IPS-20b (cell line): ENCODE data around the gene PNMA6F.
"Not testable (repeated sequence)": the region's sequence is repeated elsewhere in the genome, so short reads cannot be mapped to it uniquely, and the experiment has no call there.

ENCODE experiments used
- H3K27ac ChIP-seq: one replicate; pipeline ENCODE4 v1.5.1; 2013; ENCODE audit warnings: low read length
- H3K27me3 ChIP-seq: 2 replicates; pipeline ENCODE4 v1.6.1; 2013; ENCODE audit warnings: mild to moderate bottlenecking, low read length, inconsistent platforms; ENCODE audit not compliant: insufficient read depth
- H3K36me3 ChIP-seq: 2 replicates; pipeline ENCODE4 v1.6.1; 2013; ENCODE audit warnings: low read depth, mild to moderate bottlenecking, inconsistent platforms, low read length, moderate library complexity; ENCODE audit not compliant: insufficient read depth
- H3K4me1 ChIP-seq: 2 replicates; pipeline ENCODE4 v1.6.1; 2013; ENCODE audit warnings: mild to moderate bottlenecking, control low read depth, inconsistent platforms, low read length, moderate library complexity; ENCODE audit not compliant: insufficient read depth
- H3K4me3 ChIP-seq: 2 replicates; pipeline ENCODE4 v1.5.1; 2013; ENCODE audit warnings: mild to moderate bottlenecking, low read length, inconsistent platforms
- H3K9ac ChIP-seq: 2 replicates; pipeline ENCODE4 v1.6.1; 2013; ENCODE audit warnings: low read depth, mild to moderate bottlenecking, inconsistent platforms, low read length, moderate library complexity
- H3K9me3 ChIP-seq: 2 replicates; pipeline ENCODE4 v1.6.1; 2013; ENCODE audit warnings: mild to moderate bottlenecking, low read depth, low read length, inconsistent platforms; ENCODE audit not compliant: insufficient read depth

PNMA6F gene

DNA sequence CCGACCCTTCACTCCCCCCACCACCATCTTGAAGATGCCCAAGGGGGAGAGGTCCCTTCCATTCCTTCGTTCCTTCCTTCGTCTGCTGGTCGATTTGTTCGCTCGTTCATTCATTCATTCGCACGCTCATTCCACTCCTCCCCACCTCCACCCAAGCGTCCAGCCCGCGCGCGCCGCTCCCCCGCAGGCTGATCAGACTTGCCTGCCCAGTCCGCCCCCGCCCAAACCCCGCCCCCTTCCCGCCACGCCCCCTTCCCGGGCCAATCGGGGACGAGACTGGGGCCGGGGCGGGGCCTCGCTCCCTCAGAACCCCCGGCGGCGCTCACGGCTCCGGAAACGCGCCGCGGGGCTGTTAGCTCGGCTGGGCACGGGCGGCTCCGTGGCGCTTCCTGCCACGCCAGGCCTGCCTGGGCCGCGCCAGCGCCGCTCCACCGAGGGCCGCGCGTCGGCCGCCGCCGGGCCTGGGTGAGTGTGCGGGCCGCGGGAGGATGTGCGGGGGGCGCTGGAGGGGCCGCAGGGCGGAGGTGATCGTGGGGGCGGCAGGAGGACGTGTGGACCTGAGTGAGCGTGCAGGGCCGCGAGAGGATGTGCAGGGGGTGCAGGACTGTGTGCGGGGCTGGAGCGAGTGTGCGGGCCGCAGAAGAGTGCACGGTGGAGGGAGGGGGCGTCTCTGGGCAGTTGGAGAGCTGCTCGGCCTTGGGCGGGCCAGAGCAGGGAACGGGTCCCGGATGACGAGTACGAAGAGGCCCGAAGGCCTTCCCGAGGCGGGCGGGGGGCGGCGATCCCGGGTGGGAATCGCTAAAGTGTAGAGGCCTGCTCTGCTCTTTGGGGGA is 12.5 kb upstream of the PNMA6F start, which contains the start of gene ZNF275:
ZNF275 (plus strand) TSS at position 333 of the 833 bp plus-strand sequence. CDS start 2,527 bp downstream, outside the sequence.
- Histone ChIP-seq H3K36me3 (peaks cover 20% of the 10 kb centered on the region), H3K9me3 (no peaks in the 10 kb centered on the region), H3K27me3 (no peaks in the 10 kb centered on the region), H3K4me3 (peak within 1 kb of the TSS; percentile 73), H3K4me1 (peaks cover 6% of the 10 kb centered on the region; the same call in 1 of the 2 replicates), H3K9ac (peak within 1 kb of the TSS; percentile 64; the same call in 1 of the 2 replicates), H3K27ac (no peak within 1 kb of the TSS)

DNA sequence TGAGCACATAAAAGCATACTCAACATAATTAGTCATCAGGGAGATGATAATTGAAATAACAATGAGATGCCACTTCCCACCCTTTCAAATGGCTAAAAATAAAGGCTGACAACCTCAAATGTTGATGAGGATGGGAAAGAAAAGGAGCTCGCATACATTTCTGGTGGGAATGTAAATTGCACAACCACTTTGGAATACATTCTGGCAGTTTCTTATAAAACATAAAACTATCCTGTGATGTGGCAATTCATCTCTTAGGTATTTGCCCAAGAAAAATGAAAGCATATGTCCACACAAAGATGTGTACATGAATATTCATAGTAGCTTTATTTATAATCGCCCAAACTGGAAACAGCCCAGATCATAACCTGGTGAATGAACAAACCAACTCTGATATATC is 11.7 kb upstream of the PNMA6F start:
- H3K4me3 ChIP-seq = peak overlapping the region; percentile 73
- H3K36me3 ChIP-seq = peaks cover 18% of the 10 kb centered on the region
- peaks cover 6% of the 10 kb centered on the region; the same call in 1 of the 2 replicates for H3K4me1 ChIP-seq
- no peaks in the 10 kb centered on the region for H3K27me3 ChIP-seq
- no peak overlapping the region for H3K27ac ChIP-seq
- no peaks in the 10 kb centered on the region for H3K9me3 ChIP-seq
- H3K9ac ChIP-seq = no peak overlapping the region

DNA sequence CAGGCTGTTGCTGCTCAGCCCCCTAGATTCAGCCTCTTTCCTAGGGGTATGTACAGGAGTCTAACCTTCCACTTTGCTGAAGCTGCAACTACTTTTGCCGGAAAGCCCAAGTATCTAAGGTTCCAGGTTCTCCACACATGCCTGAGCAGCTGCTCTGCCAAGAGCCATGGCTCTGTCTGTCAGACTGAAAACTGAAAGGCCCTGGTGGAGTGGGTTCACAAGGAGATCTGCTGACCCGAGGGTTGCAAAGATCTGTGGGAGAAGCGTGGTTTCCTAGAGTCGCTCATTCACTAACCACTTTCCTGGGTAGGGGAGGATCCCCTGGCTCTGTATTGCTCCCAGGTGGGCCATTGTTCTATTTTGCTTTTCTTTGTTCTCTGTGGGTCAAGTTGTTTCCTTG is 6.0 kb upstream of the PNMA6F start:
- no peaks in the 10 kb centered on the region for H3K4me1 ChIP-seq
- no peaks in the 10 kb centered on the region for H3K9me3 ChIP-seq
- H3K27me3 ChIP-seq = no peaks in the 10 kb centered on the region
- no peak overlapping the region for H3K27ac ChIP-seq
- no peaks in the 10 kb centered on the region for H3K36me3 ChIP-seq
- no peak overlapping the region for H3K9ac ChIP-seq
- no peak overlapping the region for H3K4me3 ChIP-seq

DNA sequence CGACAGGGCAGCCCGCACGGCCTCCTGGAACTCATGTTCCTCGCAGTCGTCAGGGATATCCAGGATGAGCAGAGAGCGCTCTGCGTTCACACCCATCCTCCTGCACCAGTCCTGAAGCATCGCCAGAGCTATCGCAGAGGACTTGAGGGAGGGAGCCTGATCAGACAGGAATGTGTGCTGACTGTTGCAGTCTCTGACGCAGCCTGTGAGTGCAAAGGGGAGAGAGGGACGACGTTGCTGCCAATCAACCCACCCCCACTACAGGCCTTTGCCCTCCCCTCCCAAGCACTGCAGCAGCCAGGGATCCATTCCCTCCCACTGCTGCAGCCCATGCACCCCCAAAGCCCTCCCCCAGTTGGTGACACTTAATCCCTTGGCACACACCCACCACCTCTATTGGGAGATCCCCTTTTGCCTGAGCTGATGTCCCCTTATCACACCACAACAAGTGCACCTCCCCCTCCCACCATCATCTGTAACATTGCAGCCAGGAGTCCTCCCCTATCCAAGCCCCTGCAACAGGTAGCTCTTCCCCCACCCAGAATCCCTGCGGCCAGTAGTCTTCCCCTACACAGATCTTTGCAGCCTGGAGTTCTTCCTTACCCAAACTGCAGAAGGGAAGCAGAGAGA is 897 bp downstream of the PNMA6F start:
- Histone ChIP-seq H3K4me3 (peak overlapping the region; percentile 51; the same call in 1 of the 2 replicates), H3K27me3 (peaks cover 15% of the 10 kb centered on the region), H3K9ac (no peak overlapping the region), H3K36me3 (no peaks in the 10 kb centered on the region), H3K9me3 (no peaks in the 10 kb centered on the region), H3K27ac (no peak overlapping the region), H3K4me1 (no peaks in the 10 kb centered on the region)

DNA sequence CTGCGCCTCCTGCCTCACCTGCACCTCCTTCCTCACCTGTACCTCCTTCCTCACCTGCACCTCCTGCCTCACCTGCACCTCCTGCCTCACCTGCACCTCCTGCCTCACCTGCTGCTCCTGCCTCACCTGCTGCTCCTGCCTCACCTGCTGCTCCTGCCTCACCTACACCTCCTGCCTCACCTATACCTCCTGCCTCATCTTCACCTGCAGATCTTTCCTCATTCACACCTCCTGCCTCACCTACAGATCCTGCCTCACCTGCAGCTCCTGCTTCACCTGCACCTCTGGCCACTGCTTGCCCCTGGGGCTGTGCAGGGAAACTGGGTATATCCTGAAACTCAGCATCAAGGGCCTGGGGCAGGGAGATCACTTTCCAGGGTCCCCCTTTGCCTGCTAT is 1.5 kb downstream of the PNMA6F start:
- H3K27me3 ChIP-seq = peaks cover 15% of the 10 kb centered on the region

GRCh38 chrX:153319295-153320046 is 2.1 kb downstream of the PNMA6F start:
- no peak overlapping the region for H3K27ac ChIP-seq
- H3K36me3 ChIP-seq = no peaks in the 10 kb centered on the region
- no peak overlapping the region for H3K4me3 ChIP-seq

More for the DNA sequence above, 1.5 kb downstream of the PNMA6F start:
- H3K4me3 ChIP-seq, H3K4me1 ChIP-seq, H3K27ac ChIP-seq, H3K9ac ChIP-seq, H3K36me3 ChIP-seq, H3K9me3 ChIP-seq: not testable (repeated sequence)

GRCh38 chrX:153318811-153319210 is 2.8 kb downstream of the PNMA6F start:
- Histone ChIP-seq H3K27ac (no peak overlapping the region), H3K4me1 (no peaks in the 10 kb centered on the region), H3K9me3 (no peaks in the 10 kb centered on the region), H3K9ac (no peak overlapping the region), H3K36me3 (no peaks in the 10 kb centered on the region), H3K4me3 (no peak overlapping the region), H3K27me3 (peaks cover 15% of the 10 kb centered on the region)

More at GRCh38 chrX:153319295-153320046, 2.1 kb downstream of the PNMA6F start:
- no peaks in the 10 kb centered on the region for H3K9me3 ChIP-seq
- no peak overlapping the region for H3K9ac ChIP-seq
- peaks cover 15% of the 10 kb centered on the region for H3K27me3 ChIP-seq
- no peaks in the 10 kb centered on the region for H3K4me1 ChIP-seq

DNA sequence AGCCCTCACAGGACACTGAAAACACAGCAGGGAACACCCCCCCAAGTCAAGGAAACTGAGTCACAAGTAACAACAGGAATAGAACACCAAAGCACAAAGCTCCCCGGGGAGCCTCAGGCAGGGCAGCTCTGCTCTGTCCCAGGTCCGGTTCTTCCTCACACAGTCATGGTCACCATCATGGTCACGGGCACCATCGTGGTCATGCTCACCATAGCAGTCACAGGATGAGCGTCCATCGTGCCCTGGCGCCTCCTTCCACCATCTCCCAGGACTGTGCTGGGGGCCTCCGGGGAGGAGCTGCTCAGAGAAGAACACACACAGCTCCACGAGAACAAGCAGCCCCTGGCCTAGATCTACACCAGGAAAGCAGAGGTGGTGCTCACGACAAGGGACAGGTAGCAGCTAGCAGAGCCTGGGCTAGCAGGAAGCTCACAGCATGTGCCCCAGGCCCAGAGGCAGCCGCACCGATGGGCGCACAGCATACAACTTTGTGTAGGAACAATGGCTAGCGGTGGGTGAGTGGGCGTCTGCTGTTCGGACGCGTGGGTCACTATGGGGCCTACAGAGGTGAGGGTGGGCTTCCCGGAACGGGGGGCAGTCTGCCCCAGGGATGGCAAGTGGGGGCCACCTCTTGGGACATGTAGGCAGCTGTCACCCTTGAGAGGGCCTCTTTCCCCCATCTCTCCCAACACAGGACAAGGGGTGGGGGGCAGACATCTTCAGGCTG is 3.4 kb downstream of the PNMA6F start:
- H3K36me3 ChIP-seq = no peaks in the 10 kb centered on the region
- no peak overlapping the region for H3K4me3 ChIP-seq
- no peaks in the 10 kb centered on the region for H3K4me1 ChIP-seq
- H3K9me3 ChIP-seq = no peaks in the 10 kb centered on the region
- peaks cover 15% of the 10 kb centered on the region for H3K27me3 ChIP-seq
- H3K27ac ChIP-seq = no peak overlapping the region
- no peak overlapping the region for H3K9ac ChIP-seq

DNA sequence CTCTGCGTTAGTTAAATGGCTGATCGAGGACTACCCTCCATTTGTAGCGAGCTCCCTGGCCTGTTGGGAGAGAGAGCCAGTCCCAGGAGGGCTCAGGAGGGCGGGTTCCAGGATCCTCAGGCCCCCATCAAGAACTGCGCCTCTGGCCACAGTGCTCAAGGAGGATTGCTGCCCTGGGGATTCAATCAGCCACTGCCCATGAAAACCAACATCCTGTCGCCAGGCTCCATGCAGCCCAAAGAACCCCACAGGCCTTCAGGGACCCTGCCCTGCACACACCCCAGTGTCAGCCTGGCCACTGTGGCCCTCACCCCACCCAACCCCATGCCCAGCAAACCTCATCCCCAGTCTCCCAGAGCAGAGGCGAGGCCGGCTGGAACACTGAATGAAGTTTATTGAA is 4.3 kb downstream of the PNMA6F start:
- Histone ChIP-seq H3K4me3 (no peak overlapping the region), H3K27me3 (peaks cover 15% of the 10 kb centered on the region)

GRCh38 chrX:153312842-153313241 is 8.7 kb downstream of the PNMA6F start:
- H3K36me3 ChIP-seq = no peaks in the 10 kb centered on the region
- no peak overlapping the region for H3K27ac ChIP-seq
- no peak overlapping the region for H3K9ac ChIP-seq
- no peaks in the 10 kb centered on the region for H3K9me3 ChIP-seq
- H3K27me3 ChIP-seq = no peaks in the 10 kb centered on the region
- H3K4me3 ChIP-seq = no peak overlapping the region
- H3K4me1 ChIP-seq = no peaks in the 10 kb centered on the region

More for the DNA sequence above, 4.3 kb downstream of the PNMA6F start:
- no peak overlapping the region for H3K27ac ChIP-seq
- no peaks in the 10 kb centered on the region for H3K9me3 ChIP-seq
- H3K4me1 ChIP-seq = no peaks in the 10 kb centered on the region
- no peaks in the 10 kb centered on the region for H3K36me3 ChIP-seq
- no peak overlapping the region for H3K9ac ChIP-seq

GRCh38 chrX:153312041-153312440 is 9.5 kb downstream of the PNMA6F start:
- Histone ChIP-seq H3K27me3 (no peaks in the 10 kb centered on the region), H3K9ac (no peak overlapping the region), H3K4me3 (no peak overlapping the region), H3K36me3 (no peaks in the 10 kb centered on the region), H3K4me1 (no peaks in the 10 kb centered on the region), H3K27ac (no peak overlapping the region), H3K9me3 (no peaks in the 10 kb centered on the region)
